Ishikawa (cell line): ENCODE measurements around the gene RAB17.

ENCODE experiments used
- CEBPB ChIP-seq: IDR thresholded peaks from 2 replicates; pipeline ENCODE4 v1.6.1; 2012
- CREB1 ChIP-seq: IDR thresholded peaks from 2 replicates; pipeline ENCODE4 v1.6.1; 2012; ENCODE audit warnings: low read depth
- EGR1 ChIP-seq: IDR thresholded peaks from 2 replicates; pipeline ENCODE4 v1.6.1; 2012
- EP300 ChIP-seq: IDR thresholded peaks from 2 replicates; pipeline ENCODE4 v1.6.1; 2012; ENCODE audit warnings: borderline replicate concordance
- FOXM1 ChIP-seq: IDR thresholded peaks from 2 replicates; pipeline ENCODE4 v1.6.1; 2012; ENCODE audit warnings: low read depth, borderline replicate concordance
- MAX ChIP-seq: IDR thresholded peaks from 2 replicates; pipeline ENCODE4 v1.6.1; 2012
- NFIC ChIP-seq: IDR thresholded peaks from 2 replicates; pipeline ENCODE4 v1.6.1; 2012
- RAD21 ChIP-seq: IDR thresholded peaks from 2 replicates; pipeline ENCODE4 v1.6.1; 2012; ENCODE audit warnings: low read depth
- TAF1 ChIP-seq: IDR thresholded peaks from 2 replicates; pipeline ENCODE4 v1.6.1; 2012; ENCODE audit warnings: low read depth, mild to moderate bottlenecking
- TCF12 ChIP-seq: IDR thresholded peaks from 2 replicates; pipeline ENCODE4 v1.6.1; 2012; ENCODE audit warnings: low read depth
- TEAD4 ChIP-seq: IDR thresholded peaks from 2 replicates; pipeline ENCODE4 v1.6.1; 2012
- USF1 ChIP-seq: IDR thresholded peaks from 2 replicates; pipeline ENCODE4 v1.6.1; 2012
- YY1 ChIP-seq: IDR thresholded peaks from 2 replicates; pipeline ENCODE4 v1.6.1; 2012; ENCODE audit warnings: low read depth
- ZBTB7A ChIP-seq: IDR thresholded peaks from 2 replicates; pipeline ENCODE4 v1.6.1; 2012; ENCODE audit warnings: low read depth
- TF ChIP-seq, protein P1 (sequence below): IDR thresholded peaks from 2 replicates; pipeline ENCODE4 v1.6.1; 2012; ENCODE audit warnings: low read depth, mild to moderate bottlenecking

Gene RAB17

DNA sequence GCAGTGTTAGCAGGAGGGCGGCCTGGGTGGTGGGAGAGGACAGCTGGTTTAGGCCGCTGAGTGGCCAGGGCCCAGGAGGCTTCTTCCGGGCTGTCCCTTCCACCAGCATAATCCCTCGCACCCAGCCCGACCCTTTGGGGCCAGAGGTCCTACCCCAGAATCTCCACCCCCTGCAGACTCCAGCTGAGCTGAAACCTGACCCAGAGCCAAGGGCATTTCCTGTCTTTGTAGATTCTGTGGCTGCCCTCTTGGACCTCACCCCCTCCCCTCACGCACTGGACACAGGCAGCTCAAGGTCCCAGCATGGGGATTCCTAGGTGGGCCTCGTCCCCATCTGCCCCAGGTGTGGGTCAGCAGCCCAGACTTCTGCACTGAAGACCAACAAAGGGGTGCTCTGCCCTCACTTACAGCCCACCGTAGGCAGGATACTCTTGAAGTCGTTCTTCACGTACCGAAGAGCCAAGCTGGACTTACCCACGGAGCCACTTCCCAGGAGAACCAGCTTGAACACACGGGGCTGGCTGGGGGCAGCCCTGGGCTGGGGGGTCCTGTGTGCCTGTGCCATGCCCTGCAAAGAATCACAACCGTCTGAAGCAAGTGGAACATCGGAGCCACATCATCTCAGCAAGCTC is 4.8 kb downstream of the RAB17 start:
- no peak for TF ChIP-seq MAX
- TF ChIP-seq USF1 = no peak
- no peak for TF ChIP-seq CREB1
- no peak for TF ChIP-seq TCF12

GRCh38 chr2:237583385-237584295 is 6.9 kb downstream of the RAB17 start:
- TF ChIP-seq USF1 (no peak), TEAD4 (no peak), RAD21 (no peak), CREB1 (no peak), MAX (no peak)

DNA sequence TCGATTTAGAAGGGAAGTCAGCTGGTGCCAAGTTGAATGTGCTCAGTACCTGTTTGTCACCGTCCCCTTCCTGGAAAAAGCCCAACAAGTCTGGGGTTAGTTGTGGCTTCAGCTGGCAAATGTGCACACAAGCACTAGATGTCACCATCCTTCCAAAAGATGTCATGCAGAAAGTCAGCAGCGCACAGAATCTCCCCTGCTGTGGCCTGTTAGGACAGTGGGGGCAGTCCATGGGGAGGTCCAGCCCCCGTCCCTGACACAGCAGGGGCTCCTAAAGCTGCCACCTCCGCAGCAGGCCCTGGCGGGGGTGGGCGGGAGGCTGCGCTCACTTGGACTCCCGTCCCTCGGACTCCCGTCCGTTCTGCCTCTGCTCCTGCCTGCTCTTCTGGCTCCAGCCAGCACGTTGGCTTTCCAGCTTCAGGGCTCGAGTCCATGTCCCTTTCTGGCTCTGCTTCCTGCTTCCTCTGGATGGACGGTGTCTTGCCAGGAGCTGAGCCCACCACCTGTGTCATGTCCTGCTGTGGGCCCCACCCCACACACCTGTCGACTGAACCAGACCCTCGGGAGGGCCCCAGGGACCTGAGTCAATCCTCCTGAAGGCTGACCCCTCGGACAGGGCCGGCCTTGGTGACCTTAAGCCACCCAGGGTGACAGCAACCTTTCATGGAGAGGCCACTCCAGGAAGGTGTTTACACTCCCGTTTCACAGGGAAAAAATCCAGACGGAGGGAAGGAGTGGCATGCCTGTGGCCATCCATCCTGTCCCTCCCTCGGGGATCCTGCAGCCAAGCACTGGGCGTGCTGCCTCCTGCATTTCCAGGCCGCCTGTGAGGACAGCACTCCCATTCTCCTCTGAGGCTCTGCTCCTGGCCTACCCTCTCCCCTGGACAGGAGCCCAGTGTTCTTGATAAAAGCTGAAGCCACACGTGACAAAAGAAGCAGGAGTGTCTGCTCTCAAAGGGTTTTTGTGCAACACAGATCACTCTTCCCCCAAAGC is 8.5 kb downstream of the RAB17 start:
- TF ChIP-seq RAD21 = peak; percentile 45; the same call in 1 of the 2 replicates
- TF ChIP-seq EGR1 = peak; percentile 22; the same call in 1 of the 2 replicates
- TF ChIP-seq EP300 = no peak

- TF ChIP-seq RAD21 (no peak), FOXM1 (no peak), TCF12 (no peak), TEAD4 (no peak), USF1 (no peak), MAX (no peak), ZBTB7A (no peak), CREB1 (no peak), EGR1 (no peak), TAF1 (no peak), EP300 (no peak), CEBPB (no peak), YY1 (no peak), NFIC (no peak)
- TF ChIP-seq, protein P1, sequence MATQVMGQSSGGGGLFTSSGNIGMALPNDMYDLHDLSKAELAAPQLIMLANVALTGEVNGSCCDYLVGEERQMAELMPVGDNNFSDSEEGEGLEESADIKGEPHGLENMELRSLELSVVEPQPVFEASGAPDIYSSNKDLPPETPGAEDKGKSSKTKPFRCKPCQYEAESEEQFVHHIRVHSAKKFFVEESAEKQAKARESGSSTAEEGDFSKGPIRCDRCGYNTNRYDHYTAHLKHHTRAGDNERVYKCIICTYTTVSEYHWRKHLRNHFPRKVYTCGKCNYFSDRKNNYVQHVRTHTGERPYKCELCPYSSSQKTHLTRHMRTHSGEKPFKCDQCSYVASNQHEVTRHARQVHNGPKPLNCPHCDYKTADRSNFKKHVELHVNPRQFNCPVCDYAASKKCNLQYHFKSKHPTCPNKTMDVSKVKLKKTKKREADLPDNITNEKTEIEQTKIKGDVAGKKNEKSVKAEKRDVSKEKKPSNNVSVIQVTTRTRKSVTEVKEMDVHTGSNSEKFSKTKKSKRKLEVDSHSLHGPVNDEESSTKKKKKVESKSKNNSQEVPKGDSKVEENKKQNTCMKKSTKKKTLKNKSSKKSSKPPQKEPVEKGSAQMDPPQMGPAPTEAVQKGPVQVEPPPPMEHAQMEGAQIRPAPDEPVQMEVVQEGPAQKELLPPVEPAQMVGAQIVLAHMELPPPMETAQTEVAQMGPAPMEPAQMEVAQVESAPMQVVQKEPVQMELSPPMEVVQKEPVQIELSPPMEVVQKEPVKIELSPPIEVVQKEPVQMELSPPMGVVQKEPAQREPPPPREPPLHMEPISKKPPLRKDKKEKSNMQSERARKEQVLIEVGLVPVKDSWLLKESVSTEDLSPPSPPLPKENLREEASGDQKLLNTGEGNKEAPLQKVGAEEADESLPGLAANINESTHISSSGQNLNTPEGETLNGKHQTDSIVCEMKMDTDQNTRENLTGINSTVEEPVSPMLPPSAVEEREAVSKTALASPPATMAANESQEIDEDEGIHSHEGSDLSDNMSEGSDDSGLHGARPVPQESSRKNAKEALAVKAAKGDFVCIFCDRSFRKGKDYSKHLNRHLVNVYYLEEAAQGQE = no peak
Measured at GRCh38 chr2:237581326-237581725, 9.2 kb downstream of the RAB17 start.

DNA sequence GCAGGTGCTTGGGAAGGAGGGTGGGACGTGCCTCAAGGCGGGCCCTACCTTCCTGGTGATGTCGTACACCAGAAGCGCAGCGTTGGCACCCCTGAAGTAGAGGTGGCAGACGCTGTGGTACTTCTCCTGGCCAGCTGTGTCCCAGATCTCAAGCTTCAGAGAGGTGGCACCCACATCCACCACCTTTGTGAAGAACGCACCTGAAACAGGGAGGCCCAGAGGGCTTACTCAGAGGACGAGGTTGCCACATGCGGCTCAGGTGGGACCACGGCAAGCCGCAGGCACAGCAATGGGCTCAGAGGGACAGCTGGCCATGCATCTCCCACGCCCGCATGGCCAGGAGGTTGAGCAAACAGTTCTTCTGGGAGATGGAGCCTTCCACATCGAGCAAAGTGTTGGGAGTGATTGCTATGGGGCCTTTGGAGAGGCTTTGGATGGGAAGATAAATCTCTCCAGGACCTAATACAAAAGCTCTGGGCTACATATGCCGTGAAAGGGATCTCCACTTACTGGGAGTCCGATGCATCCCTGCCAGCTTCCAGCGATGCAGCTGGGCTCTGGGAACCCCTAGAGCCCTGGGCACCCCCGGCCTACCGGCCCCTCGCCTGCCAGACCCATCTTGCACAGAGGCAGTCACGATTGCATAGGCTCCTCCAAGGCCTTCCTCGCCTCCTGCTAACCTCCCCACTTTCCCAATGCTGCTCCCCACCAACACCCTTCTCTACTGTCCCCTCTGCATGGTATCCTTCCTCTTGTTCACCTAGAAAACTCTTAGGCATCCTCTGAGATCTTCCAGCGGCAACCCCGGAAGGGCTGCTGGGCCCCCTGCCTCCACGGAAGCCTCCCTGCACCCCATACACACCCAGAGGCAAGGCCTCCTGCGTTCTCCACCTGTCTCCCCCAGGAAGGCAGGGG is 12.3 kb downstream of the RAB17 start:
- TF ChIP-seq EGR1 = no peak
- no peak for TF ChIP-seq CREB1
- TF ChIP-seq MAX = no peak
- TF ChIP-seq FOXM1 = no peak
- no peak for TF ChIP-seq USF1
- TF ChIP-seq, protein P1 = no peak
- TF ChIP-seq ZBTB7A = no peak
- no peak for TF ChIP-seq CEBPB
- TF ChIP-seq EP300 = no peak
